ENCODE results near the gene ST3GAL3.

Gene ST3GAL3

GRCh38 chr1:43914576-43915525 lies 207.5 kb downstream of the ST3GAL3 start:
- DNase-seq = no peak

GRCh38 chr1:43919906-43920305 lies 212.6 kb downstream of the ST3GAL3 start:
- no peak for DNase-seq

- DNase-seq = no peak
Measured at GRCh38 chr1:43921022-43921421, 213.7 kb downstream of the ST3GAL3 start.

GRCh38 chr1:43924516-43924915 lies 217.2 kb downstream of the ST3GAL3 start:
- no peak for DNase-seq

GRCh38 chr1:43925846-43926245 lies 218.5 kb downstream of the ST3GAL3 start:
- DNase-seq = no peak

GRCh38 chr1:43930168-43930948 lies 223.0 kb downstream of the ST3GAL3 start:
- no peak for DNase-seq

- DNase-seq = no peak
Measured at GRCh38 chr1:43930949-43931275, 223.6 kb downstream of the ST3GAL3 start.

GRCh38 chr1:43931711-43932660 lies 224.7 kb downstream of the ST3GAL3 start:
- DNase-seq = no peak

GRCh38 chr1:43932786-43933385 lies 225.6 kb downstream of the ST3GAL3 start:
- peak in 1 of 14 donors; percentile 10 for DNase-seq

GRCh38 chr1:43933386-43934100 lies 226.2 kb downstream of the ST3GAL3 start, which contains the start of gene ARTN:
Gene ARTN (plus strand): TSS chr1:43933801. CDS start chr1:43935657, 1,856 bp downstream.
- DNase-seq = no peak

GRCh38 chr1:43934101-43934985 lies 227.0 kb downstream of the ST3GAL3 start:
- DNase-seq = peak in 6 of 14 donors; percentile 16 to 57 (median 30)

GRCh38 chr1:43934986-43935324 lies 227.6 kb downstream of the ST3GAL3 start:
- peak in 1 of 14 donors; percentile 12 for DNase-seq

- DNase-seq = no peak
Measured at GRCh38 chr1:43935711-43936427, 228.5 kb downstream of the ST3GAL3 start.

- peak in 1 of 14 donors; percentile 30 for DNase-seq
Measured at GRCh38 chr1:43936431-43937151, 229.3 kb downstream of the ST3GAL3 start.

GRCh38 chr1:43937179-43937865 lies 230.0 kb downstream of the ST3GAL3 start:
- DNase-seq = no peak

GRCh38 chr1:43938383-43938782 lies 231.0 kb downstream of the ST3GAL3 start:
- peak in 1 of 14 donors; percentile 52 for DNase-seq

- peak in 8 of 14 donors; percentile 14 to 87 (median 36) for DNase-seq
Measured at GRCh38 chr1:43938892-43939587, 231.7 kb downstream of the ST3GAL3 start.

Measured in C1 segment of cervical spinal cord (tissue), 14 donors.